Measurements from ENCODE around the gene CUX1. TPM values are rescaled to one million over a fixed set of nuclear protein-coding genes. Genes with fewer than 3 reads are reported as not detected.

CUX1 gene
- total and polyA plus RNA-seq, 2 of the 13 experiments (the other 11 are each of a cell fraction or from before 2014, with no cell fraction given) = 13.7 to 14.9 TPM

- TF ChIP-seq ZNF512B (CRISPR knock-in tag; IDR thresholded peaks at IDR 0.05; ENCODE audit: borderline replicate concordance) = no peak
- no peak for TF ChIP-seq PAF1 (CRISPR knock-in tag; IDR thresholded peaks at IDR 0.05)
- peak; percentile 74; the same call in 1 of the 2 replicates for TF ChIP-seq ZMYM4 (CRISPR knock-in tag; IDR thresholded peaks at IDR 0.05)
- TF ChIP-seq FUBP1 (CRISPR knock-in tag; IDR thresholded peaks at IDR 0.05; ENCODE audit: borderline replicate concordance) = no peak
- TF ChIP-seq, protein P1, sequence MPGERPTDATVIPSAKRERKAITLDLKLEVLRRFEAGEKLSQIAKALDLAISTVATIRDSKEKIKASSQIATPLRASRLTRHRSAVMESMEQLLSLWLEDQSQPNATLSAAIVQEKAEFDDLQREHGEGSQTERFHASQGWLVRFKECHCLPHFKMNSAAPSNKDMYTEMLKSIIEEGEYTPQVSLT (CRISPR knock-in tag; IDR thresholded peaks at IDR 0.05; ENCODE audit: borderline replicate concordance, low read depth) = no peak
- peak; percentile 84 for TF ChIP-seq SPEN (CRISPR knock-in tag; IDR thresholded peaks at IDR 0.05; ENCODE audit: low read depth)
- no peak for TF ChIP-seq E2F5 (CRISPR knock-in tag; conservative IDR thresholded peaks at IDR 0.05)
- peak; percentile 67 for TF ChIP-seq ZNF629 (CRISPR knock-in tag; conservative IDR thresholded peaks at IDR 0.05)
- TF ChIP-seq ZNF543 (CRISPR knock-in tag; IDR thresholded peaks at IDR 0.05) = peak; percentile 59; the same call in 1 of the 2 replicates
- TF ChIP-seq CENPX (CRISPR knock-in tag; IDR thresholded peaks at IDR 0.05) = no peak
- TF ChIP-seq ZSCAN29 (CRISPR knock-in tag; conservative IDR thresholded peaks at IDR 0.05) = peak; percentile 59; the same call in 1 of the 2 replicates
- peak; percentile 85 for TF ChIP-seq GATAD2A (CRISPR knock-in tag; IDR thresholded peaks at IDR 0.05)
- no peak; the same call in 1 of the 2 replicates for TF ChIP-seq PHF8 (CRISPR knock-in tag; IDR thresholded peaks at IDR 0.05)
- TF ChIP-seq HMG20A (CRISPR knock-in tag; IDR thresholded peaks at IDR 0.05; ENCODE audit: borderline replicate concordance) = no peak
- TF ChIP-seq PCBP2 (optimal IDR thresholded peaks at IDR 0.05; ENCODE audit: low read depth, low read length, poor library complexity, severe bottlenecking) = no peak
- no peak for TF ChIP-seq ZNF484 (CRISPR knock-in tag; IDR thresholded peaks at IDR 0.05; ENCODE audit: borderline replicate concordance, low read depth)
- TF ChIP-seq HOMEZ (CRISPR knock-in tag; IDR thresholded peaks at IDR 0.05; ENCODE audit: low read depth) = no peak
- no peak for TF ChIP-seq ZNF496 (CRISPR knock-in tag; IDR thresholded peaks at IDR 0.05; ENCODE audit: insufficient replicate concordance)
- peak; percentile 44 for TF ChIP-seq BCL6 (CRISPR knock-in tag; IDR thresholded peaks at IDR 0.05)
- TF ChIP-seq SRF (IDR thresholded peaks at IDR 0.05; ENCODE audit: low read depth, low read length) = no peak
- TF ChIP-seq ZBTB42 (CRISPR knock-in tag; IDR thresholded peaks at IDR 0.05) = no peak
These were observed 456.6 kb downstream of the CUX1 start (continued) for GRCh38 chr7:102273749-102274712.
